Duodenal mucosa (tissue), 2 donors: ENCODE data around the gene MCF2L.

Experiments
- H3K27ac ChIP-seq: one replicate; pipeline ENCODE4 v1.7.0; 2013; ENCODE audit warnings: low read depth, low read length
- H3K27me3 ChIP-seq, 2 donors: one replicate each; pipeline ENCODE4 v1.7.0; 2013; ENCODE audit warnings: low read length in 2 of 2, control low read depth in 1 of 2; ENCODE audit not compliant: insufficient read depth in 2 of 2, control insufficient read depth in 1 of 2
- H3K36me3 ChIP-seq, 2 donors: one replicate each; pipeline ENCODE4 v1.7.0; 2013; ENCODE audit warnings: low read length in 2 of 2, control low read depth in 1 of 2; ENCODE audit not compliant: insufficient read depth in 2 of 2, control insufficient read depth in 1 of 2
- H3K4me1 ChIP-seq, 2 donors: one replicate each; pipeline ENCODE4 v1.7.0; 2013; ENCODE audit warnings: low read length in 2 of 2, control low read depth in 1 of 2; ENCODE audit not compliant: insufficient read depth in 2 of 2, control insufficient read depth in 1 of 2
- H3K4me3 ChIP-seq, 2 donors: one replicate each; pipeline ENCODE4 v1.7.0; 2013; ENCODE audit warnings: low read length in 2 of 2, low read depth in 1 of 2
- H3K9ac ChIP-seq, 2 donors: one replicate each; pipeline ENCODE4 v1.7.0; 2013; ENCODE audit warnings: low read length in 2 of 2, low read depth in 1 of 2
- H3K9me3 ChIP-seq, 2 donors: one replicate each; pipeline ENCODE4 v1.7.0; 2013; ENCODE audit warnings: low read length in 2 of 2, control low read depth in 1 of 2; ENCODE audit not compliant: control insufficient read depth in 1 of 2

The MCF2L gene

DNA sequence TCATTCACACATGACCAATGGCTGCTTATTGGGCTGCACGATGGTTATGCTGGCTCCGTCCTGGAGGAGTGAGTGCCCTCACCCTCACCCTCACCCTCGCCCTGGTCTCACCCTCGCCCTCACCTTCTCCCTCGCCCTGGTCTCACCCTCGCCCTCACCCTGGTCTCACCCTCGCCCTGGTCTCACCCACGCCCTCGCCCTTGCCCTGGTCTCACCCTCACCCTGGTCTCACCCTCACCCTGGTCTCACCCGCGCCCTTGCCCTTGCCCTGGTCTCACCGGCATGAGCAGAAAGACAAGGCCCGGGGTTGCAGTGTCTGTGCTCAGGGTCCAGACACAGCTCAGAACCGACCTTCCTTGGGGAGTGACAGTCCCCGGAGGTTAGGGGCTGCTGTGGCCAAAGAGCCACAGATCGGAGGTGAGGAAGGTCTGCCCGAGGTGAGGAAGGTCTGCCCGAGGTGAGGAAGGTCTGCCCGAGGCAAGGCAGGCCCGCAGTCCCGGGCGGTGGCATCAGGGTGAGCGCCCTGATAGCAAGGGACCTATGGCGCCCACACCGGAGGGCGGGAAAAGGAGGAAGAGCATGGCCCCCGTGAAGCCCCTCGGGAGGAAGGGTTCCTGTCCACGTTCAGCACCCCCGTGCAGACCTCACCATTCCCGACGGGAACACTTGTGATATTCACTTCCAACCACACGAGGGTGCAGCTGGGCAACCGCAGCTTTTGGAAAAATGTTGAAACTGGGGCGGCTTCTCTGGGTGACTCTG is 65.6 kb downstream of the MCF2L start:
- H3K9ac ChIP-seq: no peak overlapping the region
- no peak overlapping the region for H3K4me3 ChIP-seq
- no peaks in the 10 kb centered on the region for H3K4me1 ChIP-seq
- H3K27me3 ChIP-seq: no peaks in the 10 kb centered on the region
- peaks cover 0 to 3% of the 10 kb centered on the region in 2 donors for H3K36me3 ChIP-seq
- no peaks in the 10 kb centered on the region for H3K9me3 ChIP-seq
- no peak overlapping the region for H3K27ac ChIP-seq

DNA sequence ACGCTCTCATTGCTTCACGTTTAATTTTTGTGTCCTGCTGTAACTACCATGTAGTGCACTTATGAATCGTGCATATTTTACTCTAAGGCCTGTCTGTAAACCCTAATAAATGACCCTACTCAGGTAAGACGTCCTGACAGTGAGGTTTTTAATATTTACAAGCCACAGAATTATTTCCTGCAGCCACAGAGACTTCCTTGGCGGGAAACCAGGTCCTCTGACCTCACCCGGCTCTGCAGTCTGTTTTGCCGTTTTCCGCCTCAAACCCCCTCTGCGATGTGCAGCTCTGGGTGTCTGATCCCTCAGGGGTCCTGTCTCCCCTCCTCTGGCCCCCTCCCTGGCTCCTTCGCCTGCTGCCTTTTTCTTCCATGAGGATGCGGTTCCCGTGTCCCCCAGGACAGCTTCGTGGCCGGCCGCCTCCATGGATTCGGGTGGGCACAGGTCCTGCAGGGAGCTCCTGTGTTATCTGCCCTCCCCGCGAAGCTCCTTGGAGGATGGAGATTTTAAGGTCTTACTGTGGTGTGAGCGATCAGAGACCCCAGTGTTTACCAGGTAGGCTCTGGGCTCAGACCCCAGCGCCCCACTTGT is 66.3 kb downstream of the MCF2L start:
- H3K4me1 ChIP-seq: no peaks in the 10 kb centered on the region
- no peak overlapping the region for H3K4me3 ChIP-seq
- peaks cover 0 to 3% of the 10 kb centered on the region in 2 donors for H3K36me3 ChIP-seq
- H3K9me3 ChIP-seq: no peaks in the 10 kb centered on the region
- no peak overlapping the region for H3K27ac ChIP-seq
- H3K9ac ChIP-seq: no peak overlapping the region
- no peaks in the 10 kb centered on the region for H3K27me3 ChIP-seq

DNA sequence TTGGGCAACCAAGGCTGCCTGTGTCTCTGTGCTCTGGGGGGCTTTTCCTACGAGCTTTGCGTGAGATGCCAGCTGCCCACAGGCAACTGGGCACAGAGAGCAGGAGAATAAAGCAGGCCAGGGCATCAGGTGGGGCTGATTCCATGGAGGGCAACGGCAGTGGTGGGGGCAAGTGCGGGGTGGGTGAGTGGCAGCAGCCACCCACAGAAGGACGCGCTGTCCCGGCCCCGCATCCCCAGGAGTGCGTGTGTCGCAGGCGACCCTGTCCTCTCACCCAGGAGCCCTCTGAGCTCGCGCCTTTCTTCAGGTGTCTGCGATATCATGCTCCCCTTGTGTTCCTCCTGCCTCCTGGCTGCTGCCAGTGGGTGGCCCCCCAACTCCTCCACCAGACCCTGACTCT is 67.4 kb downstream of the MCF2L start:
- Histone ChIP-seq H3K9ac (no peak overlapping the region), H3K27me3 (no peaks in the 10 kb centered on the region), H3K4me1 (no peaks in the 10 kb centered on the region), H3K9me3 (no peaks in the 10 kb centered on the region), H3K4me3 (no peak overlapping the region), H3K36me3 (peaks cover 0 to 3% of the 10 kb centered on the region in 2 donors), H3K27ac (no peak overlapping the region)

DNA sequence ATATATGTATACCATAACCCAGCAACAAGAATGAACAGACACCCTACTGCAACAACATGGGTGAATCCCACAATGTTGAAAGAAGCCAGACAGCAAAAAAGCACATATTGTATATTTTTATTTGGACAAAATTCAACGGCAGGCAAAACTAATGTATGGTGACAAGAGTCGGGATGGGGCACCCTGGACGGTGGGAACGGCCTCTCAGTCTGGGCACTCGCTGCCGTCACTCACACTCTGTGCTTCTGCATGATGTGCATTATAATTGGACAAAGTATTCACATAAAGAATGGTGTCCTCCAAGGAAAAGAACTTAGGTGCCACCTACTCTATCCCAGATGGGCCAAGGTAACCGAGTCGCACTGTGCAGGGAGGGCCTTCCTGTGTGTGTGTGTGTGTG is 71.0 kb downstream of the MCF2L start:
- Histone ChIP-seq H3K9me3 (no peaks in the 10 kb centered on the region), H3K4me1 (no peaks in the 10 kb centered on the region), H3K4me3 (no peak overlapping the region), H3K27ac (no peak overlapping the region), H3K27me3 (no peaks in the 10 kb centered on the region), H3K9ac (no peak overlapping the region), H3K36me3 (peaks cover 0 to 3% of the 10 kb centered on the region in 2 donors)

DNA sequence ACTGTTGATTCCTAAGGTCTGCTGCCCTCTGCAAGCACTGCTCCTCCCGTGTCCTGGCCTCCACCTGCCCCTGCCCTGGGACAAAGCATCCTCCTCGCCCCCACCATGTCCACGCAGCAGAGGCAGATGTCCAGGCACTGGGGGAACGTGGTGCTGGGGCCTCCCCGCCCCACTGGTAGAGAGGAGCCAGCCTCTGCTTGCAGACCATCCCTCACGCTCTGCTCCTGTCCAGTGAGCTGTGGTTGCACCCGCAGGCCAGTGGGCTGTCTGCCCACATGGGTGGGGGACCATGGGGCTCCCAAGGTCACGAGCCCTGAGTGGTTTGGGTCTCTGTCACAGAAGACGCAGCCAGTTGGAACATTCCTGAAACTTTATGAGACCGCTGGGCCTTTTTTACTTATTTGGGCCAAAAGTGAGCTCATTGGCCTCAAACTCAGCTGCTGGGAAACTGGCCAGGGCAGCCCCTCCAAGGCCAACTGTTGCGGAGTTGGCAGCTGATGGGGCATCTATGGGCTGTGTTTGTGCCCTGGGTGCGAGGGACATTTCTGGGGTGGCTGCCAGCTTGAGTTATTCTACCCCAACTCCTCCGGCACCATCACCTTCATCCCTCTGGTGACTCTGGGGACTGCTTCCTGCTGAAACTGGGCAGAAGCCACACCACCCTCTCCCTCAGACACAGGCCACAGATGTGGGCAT is 71.7 kb downstream of the MCF2L start:
- H3K27ac ChIP-seq: no peak overlapping the region
- H3K4me3 ChIP-seq: no peak overlapping the region
- H3K4me1 ChIP-seq: no peaks in the 10 kb centered on the region
- peaks cover 0 to 3% of the 10 kb centered on the region in 2 donors for H3K36me3 ChIP-seq
- no peak overlapping the region for H3K9ac ChIP-seq
- H3K27me3 ChIP-seq: no peaks in the 10 kb centered on the region
- H3K9me3 ChIP-seq: no peaks in the 10 kb centered on the region

DNA sequence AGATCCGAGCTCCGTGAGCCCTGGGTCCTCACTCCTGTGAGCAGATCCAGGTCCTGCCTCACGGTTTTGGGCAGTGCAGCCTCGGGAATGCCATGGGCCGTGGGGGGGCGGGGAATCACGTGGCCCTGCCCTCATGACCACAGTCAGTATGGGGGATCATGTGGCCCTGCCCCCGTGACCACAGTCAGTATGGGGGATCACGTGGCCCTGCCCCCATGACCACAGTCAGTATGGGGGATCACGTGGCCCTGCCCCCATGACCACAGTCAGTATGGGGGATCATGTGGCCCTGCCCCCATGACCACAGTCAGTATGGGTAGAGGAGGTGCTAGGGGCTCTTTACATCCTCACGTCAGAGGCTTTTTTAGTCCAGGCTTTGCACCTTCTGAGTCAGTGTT is 72.3 kb downstream of the MCF2L start:
- Histone ChIP-seq H3K27ac (no peak overlapping the region), H3K36me3 (peaks cover 0 to 3% of the 10 kb centered on the region in 2 donors), H3K9me3 (no peaks in the 10 kb centered on the region), H3K4me3 (no peak overlapping the region), H3K27me3 (no peaks in the 10 kb centered on the region), H3K4me1 (no peaks in the 10 kb centered on the region), H3K9ac (no peak overlapping the region)

DNA sequence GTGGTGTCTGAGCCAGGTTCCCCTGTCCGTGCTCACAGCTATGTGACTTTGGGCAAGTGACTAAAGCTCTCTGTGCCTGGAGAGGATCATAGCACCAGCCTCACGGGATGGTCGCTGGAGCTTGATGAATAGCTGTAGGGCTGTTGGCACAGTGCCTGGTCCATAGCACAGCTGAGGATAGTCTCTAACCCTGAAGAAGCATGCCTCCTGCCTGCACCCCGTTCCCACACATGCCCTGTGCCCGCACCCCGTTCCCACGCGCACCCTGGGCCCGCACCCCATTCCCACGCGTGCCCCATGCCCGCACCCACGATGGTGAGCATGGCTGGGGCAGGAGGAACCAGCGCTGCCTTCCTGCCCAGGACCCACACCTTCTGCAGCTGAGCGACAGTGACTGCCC is 72.9 kb downstream of the MCF2L start:
- H3K9ac ChIP-seq: no peak overlapping the region
- no peaks in the 10 kb centered on the region for H3K9me3 ChIP-seq
- H3K27me3 ChIP-seq: no peaks in the 10 kb centered on the region
- H3K4me1 ChIP-seq: no peaks in the 10 kb centered on the region
- H3K27ac ChIP-seq: no peak overlapping the region
- H3K4me3 ChIP-seq: no peak overlapping the region
- H3K36me3 ChIP-seq: peaks cover 0 to 4% of the 10 kb centered on the region in 2 donors

DNA sequence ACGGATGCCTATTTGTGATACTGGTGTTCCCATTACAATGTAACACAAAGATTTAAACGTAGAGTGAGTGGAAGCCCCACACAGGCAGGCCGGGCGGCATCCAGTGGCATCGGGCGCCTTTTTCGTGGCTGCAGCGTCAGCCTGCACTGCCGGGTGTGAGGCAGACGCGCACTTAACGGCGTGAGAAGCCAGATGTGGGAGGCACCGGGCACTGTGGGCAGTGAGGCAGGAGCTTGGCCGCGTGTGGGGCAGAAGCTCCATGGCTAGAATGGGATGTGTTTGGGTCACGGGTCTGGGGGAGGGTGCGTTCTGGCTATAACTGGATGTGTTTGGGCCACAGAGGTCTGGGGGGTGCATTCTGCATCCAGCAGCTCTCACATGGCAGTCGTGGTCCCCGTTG is 73.4 kb downstream of the MCF2L start:
- no peak overlapping the region for H3K27ac ChIP-seq
- no peaks in the 10 kb centered on the region for H3K4me1 ChIP-seq
- no peak overlapping the region for H3K4me3 ChIP-seq
- H3K36me3 ChIP-seq: peaks cover under 1 to 6% of the 10 kb centered on the region in 2 donors
- H3K9me3 ChIP-seq: no peaks in the 10 kb centered on the region
- no peaks in the 10 kb centered on the region for H3K27me3 ChIP-seq
- H3K9ac ChIP-seq: no peak overlapping the region

DNA sequence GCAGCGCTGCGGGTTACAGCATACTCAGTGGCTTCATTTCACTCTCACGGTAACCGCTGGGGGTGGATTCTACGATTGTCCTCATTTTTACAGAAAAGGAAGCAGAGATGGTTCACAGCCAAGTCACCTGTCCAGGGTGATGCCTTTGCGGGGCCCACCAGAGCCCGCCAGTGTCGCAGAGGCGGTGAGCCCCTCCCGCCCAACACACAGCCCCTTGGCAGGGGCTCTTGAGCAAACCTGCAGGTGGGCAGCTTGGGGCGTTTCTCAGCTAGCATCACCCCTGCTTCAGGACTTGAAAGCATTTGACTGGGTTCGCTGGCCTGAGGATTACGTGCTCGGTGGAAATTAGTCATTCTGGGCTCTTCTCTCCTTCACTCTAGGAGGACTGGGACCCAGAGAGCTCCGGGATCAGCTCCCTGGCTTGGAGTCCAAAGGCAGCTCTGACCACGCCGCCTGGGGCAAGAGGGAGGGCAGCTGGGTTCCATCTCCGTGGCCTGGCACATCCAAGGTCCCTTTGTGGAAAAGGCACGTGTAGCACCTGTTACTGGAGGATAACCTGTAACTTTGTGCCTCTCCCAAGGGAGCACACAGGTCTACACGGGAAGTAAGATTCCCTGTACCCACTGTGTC is 74.1 kb downstream of the MCF2L start:
- Histone ChIP-seq H3K4me3 (no peak overlapping the region), H3K9me3 (no peaks in the 10 kb centered on the region), H3K4me1 (no peaks in the 10 kb centered on the region), H3K27me3 (no peaks in the 10 kb centered on the region), H3K27ac (no peak overlapping the region), H3K36me3 (peaks cover 3 to 6% of the 10 kb centered on the region in 2 donors), H3K9ac (no peak overlapping the region)

DNA sequence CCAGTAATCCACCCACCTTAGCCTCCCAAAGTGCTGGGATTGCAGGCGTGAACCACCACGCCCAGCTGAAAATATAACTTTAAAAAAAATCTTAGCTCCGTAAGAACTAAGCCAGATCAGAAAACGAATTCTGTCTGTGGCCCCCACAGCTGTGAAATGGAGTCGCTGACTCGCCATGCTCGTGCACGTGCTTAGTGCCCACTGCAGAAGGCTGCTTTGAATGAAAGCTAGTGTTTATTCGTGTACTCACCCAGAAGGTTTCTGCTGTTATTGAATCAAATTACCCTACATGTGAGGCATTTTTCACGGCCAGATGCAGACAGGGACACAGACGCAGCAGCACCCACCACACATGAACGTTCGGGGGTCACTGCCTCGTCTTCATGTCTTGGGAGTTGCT is 74.9 kb downstream of the MCF2L start:
- H3K9me3 ChIP-seq: no peaks in the 10 kb centered on the region
- no peaks in the 10 kb centered on the region for H3K4me1 ChIP-seq
- H3K36me3 ChIP-seq: peaks cover 3 to 6% of the 10 kb centered on the region in 2 donors
- no peak overlapping the region for H3K4me3 ChIP-seq
- no peak overlapping the region for H3K9ac ChIP-seq
- no peaks in the 10 kb centered on the region for H3K27me3 ChIP-seq
- no peak overlapping the region for H3K27ac ChIP-seq
